HG03354 (cell line): Measurements from ENCODE around the gene FNDC3A.
"Not testable (repeated sequence)": the region's sequence is repeated elsewhere in the genome, so short reads cannot be mapped to it uniquely, and the experiment has no call there.

Experiments
- ATAC-seq: cut with Tn5 transposase; IDR thresholded peaks from one replicate; pipeline ENCODE4 v1.9.1; 2021; ENCODE audit warnings: mild to moderate bottlenecking; ENCODE audit not compliant: unreplicated experiment, poor library complexity, severe bottlenecking

Gene FNDC3A

GRCh38 chr13:48973845-48974431 is 1.8 kb upstream of the FNDC3A start:
- no peak for ATAC-seq

DNA sequence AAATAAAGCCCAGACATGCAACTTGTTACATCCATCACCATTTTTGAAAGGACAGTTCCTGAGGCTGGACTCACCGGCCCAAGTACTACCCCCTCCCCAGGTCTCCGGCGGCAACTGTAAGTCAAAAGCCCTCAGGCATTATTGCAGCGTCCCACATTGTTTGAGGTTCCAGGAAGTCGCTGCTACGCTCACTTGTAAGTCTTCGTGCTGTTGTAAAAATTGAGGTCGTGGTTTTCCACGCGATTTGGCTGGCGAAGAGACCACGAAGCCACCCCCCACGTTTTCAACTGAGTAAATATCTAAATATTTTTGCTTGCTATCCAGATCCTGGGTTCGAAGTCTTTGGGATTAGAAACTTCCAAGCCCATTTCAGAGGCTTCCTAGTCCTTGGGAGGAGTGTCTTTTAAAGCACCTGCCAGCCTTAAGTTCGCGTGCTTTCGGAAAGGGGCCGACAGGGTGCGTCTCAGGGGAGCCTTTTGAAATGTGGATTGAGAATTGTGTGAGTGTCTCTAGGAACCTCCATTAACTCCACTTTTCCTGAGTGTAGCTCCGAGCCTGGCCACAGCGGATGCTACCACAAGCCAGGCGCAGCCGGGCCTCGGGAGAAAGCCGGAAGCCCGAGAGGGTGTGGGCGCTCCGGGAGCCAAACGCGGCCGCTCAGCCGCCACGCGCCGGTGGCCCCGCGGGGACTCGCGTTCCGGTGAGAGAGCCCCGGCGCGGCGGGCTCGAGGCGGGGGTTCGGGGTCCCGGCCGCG is 434 bp upstream of the FNDC3A start:
- peak; percentile 17 for ATAC-seq

DNA sequence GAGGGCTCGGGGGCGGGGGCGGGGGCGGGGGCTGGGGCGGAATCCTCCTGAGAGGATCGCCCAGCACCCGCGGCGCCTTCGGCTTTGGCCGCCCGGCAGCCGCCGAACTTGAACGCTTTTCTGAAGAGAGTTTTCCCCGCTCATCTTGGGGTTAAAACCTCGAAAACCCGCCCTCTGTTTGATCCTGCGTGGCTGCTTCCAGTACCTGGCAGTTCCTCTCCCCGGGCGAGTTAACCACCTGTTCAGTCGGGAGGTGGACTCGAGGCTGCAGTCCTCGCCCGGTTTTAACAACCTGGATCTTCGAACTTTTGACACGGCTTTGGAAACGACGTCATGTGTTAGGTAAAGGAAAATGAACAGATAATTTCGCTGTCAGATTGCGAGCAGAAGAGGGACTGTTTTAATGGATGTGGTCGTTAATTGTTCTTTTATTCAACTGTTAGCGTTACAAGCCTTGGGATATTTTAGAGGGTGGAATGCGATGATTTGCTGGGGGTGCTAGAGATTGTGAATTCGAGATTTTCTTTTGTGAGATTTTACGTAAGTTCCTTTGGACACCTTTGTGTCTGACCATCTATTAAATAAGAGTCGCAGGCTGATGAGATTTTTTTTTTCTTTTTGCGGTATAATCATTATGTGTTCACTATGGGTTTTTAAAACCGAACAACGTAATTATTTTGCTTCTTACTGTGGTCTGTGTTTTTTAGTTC is 1.0 kb downstream of the FNDC3A start:
- peak; percentile 13 for ATAC-seq

DNA sequence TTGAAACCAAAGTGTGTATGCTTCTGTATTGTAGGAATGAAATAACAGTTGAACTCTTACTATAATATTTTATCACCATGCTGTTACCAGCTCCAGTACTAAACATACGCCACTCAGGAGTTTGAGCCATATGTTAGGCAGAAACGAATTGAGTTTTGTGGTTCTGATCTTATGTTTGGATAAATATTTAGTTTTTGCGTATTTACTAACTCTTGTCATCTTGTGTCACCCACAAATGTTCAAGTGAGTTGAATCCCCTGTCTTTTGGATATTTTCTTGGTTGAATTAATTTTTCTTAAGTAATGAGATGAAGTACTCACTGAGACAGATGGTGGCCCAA is 1.5 kb downstream of the FNDC3A start:
- no peak for ATAC-seq

GRCh38 chr13:48977973-48978372 is 2.3 kb downstream of the FNDC3A start:
- ATAC-seq, result no peak

DNA sequence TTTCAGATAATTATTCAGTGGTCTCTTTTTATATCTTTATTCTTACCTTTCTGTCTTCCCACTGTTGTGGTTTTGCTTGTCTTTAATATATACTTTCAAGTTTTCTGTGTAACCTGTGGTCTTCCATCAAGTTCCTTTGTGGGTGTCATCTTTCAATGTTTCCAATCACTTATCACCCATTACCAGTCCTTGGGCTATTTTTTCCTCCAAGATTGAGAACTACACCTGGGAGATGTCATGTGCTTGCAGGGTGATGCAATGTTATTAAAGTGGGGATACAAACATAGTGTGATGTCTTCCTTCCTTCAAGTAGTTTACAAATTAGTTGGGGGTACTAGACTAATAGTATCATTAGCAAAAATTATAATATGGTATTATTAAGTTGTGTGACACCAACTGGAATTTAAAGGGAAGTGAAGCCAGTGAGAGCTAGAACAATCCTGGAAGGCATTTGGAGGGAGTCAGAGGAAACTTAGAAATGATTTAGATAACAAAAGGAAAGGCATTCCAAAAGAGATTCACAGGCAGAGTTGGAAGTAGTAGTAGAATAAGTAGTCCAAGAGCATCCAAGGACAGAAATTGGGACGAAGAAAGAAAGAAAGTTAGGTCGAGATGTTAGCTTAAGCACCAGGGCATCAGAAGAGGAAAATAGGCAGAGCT is 3.4 kb downstream of the FNDC3A start:
- no peak for ATAC-seq

DNA sequence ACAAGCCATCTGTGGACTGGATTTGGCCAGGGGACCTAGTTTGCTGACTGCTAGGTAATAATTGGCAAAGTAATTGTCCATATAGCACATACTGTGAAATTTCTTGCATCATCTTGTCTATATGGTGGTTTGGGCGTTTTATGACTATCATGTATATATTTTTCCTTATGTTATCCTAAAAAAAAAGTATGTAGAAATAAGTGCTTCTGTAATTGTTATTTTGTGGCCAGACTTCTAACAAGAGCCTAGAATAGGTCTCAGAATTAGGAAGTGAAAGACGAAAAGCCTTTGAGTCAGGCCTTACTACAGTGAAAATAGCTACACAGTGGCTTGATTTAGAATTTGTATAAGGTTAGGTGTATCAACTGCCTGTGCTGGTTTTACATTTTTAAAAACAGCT is 4.2 kb downstream of the FNDC3A start:
- peak; percentile 45 for ATAC-seq

GRCh38 chr13:48983331-48983730 is 7.6 kb downstream of the FNDC3A start:
- no peak for ATAC-seq

DNA sequence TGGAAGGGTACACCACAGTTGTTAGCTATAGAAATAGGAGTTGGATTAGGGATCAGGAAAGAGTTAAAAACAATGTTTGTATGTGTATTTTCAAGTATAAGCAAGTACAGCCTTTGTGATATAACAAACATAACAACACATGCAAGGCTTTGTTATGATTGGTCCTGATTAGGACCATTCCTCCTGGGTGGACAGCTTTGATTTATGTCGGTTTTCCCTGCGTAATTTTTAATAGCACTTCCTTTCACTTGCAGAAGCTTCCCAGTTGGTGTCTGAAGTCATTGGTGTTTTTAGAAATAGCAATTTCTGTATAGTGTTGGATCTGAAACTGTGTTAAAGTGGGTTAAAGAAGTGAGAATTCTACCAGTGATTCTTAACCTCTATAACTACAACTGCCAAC is 10.0 kb downstream of the FNDC3A start:
- ATAC-seq, result no peak

- ATAC-seq, result no peak
These were observed 15.2 kb downstream of the FNDC3A start for GRCh38 chr13:48990900-48991299.

DNA sequence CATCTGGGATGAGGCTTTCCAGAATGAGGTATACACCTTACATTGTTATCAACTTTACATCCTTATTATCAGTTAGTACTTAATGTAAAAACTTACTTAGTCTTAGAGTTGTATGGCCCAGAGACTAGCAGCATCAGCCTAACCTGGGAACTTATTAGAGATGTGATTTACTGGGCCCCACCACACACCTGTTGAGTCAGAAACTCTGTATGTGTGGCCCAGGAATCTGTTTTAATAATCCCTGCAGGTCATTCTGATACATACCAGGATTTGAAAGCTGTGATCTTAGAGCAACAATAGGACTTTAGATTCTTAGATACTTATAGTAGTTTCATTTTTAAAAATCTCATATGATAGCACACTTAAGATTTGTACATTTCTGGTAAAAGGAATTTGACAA is 17.4 kb downstream of the FNDC3A start:
- no peak for ATAC-seq

GRCh38 chr13:48994706-48995105 is 19.0 kb downstream of the FNDC3A start:
- ATAC-seq, result peak; percentile 85

- ATAC-seq, result no peak
These were observed 23.1 kb downstream of the FNDC3A start for GRCh38 chr13:48998641-48999292.

GRCh38 chr13:49000247-49000646 is 24.5 kb downstream of the FNDC3A start:
- no peak for ATAC-seq

- not testable (repeated sequence) for ATAC-seq
These were observed 43.4 kb downstream of the FNDC3A start for GRCh38 chr13:49018986-49019635.

- ATAC-seq, result no peak
These were observed 44.6 kb downstream of the FNDC3A start for GRCh38 chr13:49020328-49020727.

GRCh38 chr13:49020940-49021553 is 45.3 kb downstream of the FNDC3A start:
- ATAC-seq, result no peak

- ATAC-seq, result no peak
These were observed 46.2 kb downstream of the FNDC3A start for GRCh38 chr13:49021953-49022352.

DNA sequence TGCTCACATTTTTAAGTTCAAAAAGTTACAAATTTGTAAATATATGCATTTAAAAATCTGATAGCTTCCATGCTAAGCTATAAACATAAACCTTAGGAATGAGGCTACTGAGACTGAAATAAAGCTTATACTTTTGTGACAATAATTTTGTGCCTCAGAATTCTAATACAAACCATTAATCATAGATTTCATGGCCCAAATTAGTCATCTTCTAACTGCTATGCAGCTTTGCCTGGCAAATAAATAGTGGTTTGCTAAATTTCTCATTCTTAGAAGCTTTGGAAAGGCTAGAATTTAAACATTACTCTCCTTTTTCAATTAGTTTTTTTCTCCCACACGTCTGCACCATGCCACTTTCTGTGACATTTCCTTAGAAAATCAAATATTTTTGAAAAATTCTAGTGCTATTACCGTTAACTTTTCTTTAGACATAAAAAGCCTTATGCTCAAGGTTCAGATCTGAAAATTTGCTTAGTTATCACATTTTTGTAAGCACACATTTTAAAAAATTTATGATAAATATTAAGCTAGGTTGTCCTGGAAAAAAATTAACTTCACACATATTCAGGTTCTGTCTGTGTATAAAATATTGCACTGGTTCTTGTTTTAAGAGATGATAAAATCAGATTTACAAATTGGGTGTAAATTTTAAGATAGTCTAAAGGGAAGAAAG is 46.9 kb downstream of the FNDC3A start:
- no peak for ATAC-seq
